Stimulated activated CD4-positive, alpha-beta T cell treated with anti-CD3 and anti-CD28 coated beads, Interleukin-1b, Interleukin-23, amount 100 ng/mL, for 1 hour (primary cell): ENCODE results near the gene DYSF.
"Not testable (repeated sequence)": the region's sequence is repeated elsewhere in the genome, so short reads cannot be mapped to it uniquely, and the experiment has no call there.

Experiments used
- DNase-seq, 2 donors: peaks; one replicate each; pipeline ENCODE4 v3.0.0-alpha.2; 2020; ENCODE audit warnings: low read depth in 2 of 2

Gene DYSF

DNA sequence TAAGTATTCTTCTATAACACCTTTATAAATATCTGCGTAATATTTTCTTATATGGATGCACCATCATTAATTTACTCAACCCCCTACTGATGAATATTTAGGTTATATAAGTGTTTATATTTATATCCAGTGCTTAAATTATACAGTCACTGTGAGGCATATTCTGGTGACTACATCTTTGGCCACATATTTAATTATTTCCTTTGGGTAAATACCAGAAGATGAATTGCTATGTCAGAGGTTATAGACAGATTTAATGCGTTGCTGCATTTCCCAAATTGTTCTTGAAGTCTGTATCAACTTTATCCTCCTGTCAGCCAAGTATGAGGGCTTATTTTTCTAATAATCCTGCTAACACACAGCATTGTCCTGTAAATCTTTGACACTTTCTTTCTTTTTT, 18.7 kb downstream of the DYSF start:
- no peak for DNase-seq

DNA sequence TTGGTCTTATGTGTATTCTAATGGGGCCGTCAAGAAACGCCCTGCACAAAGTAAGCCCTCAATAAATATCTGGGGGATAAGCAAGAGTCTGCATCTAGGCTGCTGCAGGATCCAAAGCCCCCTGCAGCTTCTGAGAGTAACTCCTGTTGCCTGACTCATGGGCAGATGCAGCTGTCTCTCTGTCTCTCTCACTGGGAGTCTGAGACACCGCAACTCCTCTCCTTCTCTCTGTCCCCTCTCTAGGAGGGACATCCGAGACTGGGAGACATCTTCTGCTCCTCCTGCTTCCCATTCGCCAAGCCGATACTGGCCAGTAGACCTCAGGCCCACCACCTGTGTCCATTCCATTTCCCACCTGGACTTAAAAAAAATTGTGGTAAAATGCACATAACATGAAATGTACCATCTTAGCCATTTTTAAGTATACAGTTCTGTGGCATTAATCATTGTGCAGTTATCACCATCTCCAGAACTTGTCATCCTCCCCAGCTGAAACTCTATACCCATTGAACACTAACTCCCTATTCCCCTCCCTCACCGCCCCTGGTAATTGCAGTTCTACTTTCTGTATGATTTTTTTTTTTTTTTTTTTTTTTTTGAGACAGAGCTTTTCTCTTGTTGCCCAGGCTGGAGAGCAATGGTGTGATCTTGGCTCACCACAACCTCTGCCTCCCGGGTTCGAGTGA, 20.1 kb downstream of the DYSF start:
- no peak for DNase-seq

DNA sequence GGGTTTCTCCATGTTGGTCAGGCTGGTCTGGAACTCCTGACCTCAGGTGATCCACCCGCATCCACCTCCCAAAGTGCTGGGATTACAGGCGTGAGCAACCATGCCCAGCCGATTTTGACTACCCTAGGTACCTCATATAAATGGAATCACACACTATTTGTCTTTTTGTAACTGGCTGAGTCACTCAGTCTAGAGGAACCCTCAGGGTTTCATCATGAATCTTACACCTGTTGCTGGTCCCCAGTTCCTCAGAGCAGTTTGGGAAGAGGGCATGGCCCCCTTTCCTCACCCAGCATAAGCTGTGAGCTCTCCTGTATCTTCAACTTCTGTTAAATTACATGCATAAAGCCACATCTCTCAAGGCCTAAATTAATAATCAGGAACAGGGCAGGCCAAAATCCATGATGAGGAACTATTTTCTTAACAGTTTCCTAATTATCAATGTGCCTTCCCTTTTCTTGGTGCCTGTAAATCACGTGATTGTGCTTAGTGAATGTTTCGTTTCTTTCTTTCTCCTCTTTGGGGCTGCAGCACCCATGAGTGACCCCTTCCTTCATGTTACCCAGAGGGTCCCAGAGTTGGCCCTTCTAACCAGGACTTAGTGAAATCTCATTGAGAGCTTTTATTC, 20.9 kb downstream of the DYSF start:
- no peak for DNase-seq

DNA sequence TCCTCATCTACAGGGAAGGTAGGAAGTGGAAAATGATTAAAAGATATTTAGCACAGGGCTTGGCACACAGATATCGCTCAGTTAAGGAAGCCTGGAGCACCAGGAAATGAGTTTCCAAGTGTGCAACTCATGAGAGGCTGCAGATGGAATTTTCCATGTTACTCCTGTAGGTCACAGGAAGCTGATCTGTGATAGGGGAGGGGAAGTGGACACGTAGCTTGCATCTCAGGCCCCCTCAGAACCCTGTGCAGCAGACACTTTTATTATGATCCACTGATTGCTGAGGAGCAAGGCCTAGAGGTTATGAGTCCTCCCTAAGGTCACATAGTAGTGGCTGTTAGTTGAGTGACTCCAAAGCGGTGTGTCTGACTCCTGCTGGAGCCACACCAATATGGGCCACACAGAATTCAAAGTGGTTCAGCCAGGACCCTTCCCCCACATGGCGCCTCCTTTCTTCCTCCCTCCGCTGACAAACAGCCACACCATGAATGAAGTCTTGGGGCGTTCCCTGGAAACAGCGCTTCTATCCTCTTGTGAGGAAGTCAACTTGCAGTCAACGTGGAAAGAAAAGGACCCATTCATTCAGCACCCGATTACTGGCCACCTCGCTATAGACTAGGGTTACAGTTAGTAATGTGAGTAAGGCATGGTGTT, 21.5 kb downstream of the DYSF start:
- no peak for DNase-seq

DNA sequence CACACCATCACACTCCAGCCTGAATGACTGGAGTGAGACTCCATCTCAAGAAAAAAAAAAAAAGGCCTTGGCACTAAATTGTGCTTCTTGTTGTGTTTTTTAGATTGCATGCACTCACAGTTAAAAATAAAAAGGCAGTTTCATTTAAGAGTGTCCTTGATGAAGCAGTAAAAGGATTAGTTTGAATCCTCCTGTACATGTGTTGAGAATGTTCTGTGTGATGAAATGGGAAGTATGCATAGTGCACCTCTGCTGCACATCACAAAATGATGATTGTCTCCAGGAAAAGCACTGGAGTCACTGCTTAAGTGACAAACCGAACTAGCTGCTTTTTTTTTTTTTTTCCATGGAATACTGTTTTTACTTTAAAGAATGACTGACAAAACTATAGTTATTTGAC, 23.1 kb downstream of the DYSF start:
- DNase-seq: no peak

DNA sequence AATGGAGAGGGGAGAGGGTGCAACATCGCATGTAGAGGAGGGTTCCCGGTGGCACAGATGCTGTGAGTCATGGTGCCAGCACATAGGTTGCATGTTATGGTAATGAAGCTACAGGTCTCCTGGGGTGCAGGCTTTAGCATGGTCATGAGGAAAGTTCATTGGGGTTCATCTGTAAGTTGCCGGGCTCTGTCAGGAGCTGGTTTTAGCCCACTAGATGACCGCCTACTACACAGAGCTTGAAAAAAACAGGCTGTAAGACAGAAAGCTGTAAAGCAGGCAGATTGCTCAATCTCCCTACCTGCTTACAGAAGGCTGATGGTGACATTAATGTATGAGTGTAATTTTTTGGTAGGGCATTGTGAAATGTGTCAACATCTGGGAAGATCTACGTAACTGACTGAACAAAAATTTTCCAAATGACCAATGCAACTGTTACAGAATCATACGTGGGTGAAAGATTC, 23.9 kb downstream of the DYSF start:
- no peak for DNase-seq

DNA sequence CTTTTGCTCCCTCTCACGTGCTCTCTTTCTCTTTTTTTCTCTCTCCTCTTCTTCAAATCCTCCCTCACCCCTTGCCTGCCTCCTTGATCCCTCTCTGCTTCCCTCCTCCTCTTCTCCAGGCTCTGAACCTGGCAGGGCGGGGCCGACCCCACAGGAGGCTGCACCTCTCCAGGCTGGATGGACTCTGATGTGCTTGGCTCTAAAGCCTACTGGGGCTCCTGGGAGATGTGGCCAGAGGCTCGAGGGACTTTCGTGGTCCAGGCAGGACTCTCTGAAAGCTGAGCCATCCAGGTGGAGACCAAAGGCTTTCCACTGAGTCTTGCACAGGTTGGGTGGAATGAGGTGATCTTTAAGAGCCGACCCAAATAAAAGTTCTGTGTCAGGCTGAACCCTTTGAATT, 25.4 kb downstream of the DYSF start:
- DNase-seq: no peak

DNA sequence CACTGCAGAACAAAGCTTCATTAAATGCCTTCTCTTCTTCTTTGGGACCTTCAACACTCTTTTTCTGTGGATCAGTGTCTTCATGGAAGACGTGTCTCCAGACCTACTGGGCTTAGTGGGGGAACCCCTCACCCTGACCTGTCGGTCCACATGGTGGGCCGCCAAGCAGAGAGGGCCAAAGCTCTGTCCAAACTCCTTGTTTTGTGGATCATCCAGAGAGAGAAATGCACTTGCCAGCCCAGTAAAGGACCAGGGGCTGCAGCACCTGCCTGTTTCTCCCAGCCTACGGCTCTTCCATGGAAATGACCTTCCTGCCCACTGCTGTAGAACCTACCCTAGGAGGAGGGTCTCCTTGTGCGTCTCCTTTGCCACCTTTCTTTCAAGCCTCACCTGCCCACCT, 25.9 kb downstream of the DYSF start:
- DNase-seq: no peak

DNA sequence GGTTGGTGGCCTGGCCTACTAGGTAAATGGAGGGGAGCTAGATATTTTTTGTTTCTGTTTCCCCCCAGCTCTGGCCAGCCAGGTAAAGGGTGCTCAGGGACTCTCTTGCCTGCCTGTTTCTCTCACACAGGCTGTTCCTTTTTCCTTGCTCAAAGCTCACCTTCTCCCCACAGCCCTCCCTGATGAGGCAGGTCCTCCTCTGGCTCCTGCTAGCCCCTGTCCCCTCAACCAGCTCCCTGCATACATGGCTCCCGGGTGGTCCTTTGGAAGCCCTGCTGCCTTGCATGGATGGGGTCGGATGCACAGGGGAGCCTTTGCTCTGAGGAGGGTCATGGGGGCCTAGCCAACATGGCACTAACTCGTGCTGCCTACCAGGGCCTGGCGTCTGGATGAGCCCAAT, 27.8 kb downstream of the DYSF start:
- no peak for DNase-seq

DNA sequence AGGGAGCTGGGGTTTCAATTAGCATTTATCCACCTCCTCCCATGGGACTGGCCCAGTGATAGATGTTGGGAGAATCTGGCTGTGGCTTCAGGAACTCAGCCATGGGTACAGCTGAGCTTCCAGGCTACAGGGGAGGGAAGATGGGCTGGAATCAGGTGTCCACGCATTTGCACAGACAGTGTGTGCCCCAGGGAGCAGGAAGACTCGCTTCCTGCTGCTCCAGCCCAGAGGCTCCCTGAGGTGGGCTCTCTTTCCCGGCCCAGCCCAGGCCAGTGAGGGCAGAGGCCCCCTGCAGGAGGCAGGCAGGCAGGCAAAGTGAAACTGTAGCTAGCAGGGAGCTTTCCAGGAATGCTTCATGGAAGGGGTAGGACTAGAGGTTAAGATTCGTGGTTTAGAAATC, 28.7 kb downstream of the DYSF start:
- DNase-seq: no peak

DNA sequence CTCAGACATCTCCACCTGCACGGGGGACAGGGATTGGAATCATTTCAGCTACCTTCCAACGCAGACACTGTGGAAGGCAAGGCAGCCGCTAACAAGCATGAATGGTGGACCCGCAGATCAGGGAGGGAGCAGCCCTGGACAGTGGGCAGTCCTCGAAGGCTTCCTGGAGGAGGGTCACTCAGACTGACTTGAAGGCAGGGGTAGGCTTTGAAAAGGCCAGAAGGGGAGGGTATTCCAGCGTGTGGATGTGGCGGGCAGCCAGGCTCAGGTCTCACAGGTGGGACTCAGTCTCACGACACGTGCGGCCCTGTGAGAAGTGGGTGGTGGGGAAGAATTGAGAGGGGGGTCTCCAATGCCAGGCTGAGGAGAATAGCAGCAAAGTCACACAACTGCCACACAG, 29.9 kb downstream of the DYSF start:
- no peak for DNase-seq

DNA sequence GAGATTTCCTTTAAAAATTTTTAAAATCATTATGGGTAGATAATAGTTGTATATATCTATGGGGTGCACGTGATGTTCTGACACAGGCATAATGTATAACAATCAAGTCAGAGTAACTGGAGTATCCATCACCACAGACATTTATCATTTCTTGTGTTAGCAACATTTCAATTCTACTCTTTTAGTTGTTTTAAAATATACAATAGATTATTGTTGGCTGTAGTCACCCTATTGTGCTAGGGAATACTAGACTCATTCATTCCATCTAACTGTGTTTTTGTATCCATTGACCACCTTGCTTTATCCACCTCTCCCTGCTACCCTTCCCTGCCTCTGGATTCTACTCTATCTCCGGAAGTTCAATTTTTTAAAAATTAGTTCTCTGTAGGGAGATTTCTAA, 31.0 kb downstream of the DYSF start:
- no peak for DNase-seq

DNA sequence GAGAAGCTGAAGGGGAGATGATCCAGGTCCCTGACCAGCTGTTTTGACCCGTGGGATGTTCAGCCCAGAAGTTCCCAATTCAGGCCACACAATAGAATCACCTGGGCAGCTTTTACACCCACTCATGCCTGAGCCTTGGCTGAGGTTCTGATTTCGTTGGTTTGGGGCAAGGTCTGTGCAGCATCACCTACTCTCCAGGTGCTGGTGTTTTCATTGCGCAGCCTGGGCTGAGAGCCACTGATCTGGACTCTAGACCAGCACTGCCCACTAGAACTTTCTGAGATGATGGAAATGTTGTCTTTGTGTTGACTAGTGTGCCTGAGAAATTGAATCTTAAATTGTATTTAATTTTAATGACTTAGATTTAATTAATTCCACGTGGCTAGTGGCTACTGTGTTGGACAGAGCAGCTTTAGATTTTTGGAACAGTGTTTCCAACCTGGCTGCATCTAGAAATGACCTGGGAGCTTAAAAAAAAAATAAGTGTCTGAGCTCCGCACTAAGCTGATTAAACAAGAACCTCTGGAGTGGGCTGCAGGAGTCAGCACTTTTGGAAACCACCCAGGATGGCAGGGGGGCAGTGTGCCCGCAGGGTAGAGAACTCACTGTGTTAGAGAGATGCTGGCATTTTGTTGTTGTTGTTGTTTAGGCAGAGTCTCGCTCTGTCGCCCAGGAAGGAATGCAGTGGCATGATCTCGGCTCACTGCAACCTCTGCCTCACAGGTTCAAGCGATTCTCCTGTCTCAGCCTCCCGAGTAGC, 33.7 kb downstream of the DYSF start:
- no peak for DNase-seq

DNA sequence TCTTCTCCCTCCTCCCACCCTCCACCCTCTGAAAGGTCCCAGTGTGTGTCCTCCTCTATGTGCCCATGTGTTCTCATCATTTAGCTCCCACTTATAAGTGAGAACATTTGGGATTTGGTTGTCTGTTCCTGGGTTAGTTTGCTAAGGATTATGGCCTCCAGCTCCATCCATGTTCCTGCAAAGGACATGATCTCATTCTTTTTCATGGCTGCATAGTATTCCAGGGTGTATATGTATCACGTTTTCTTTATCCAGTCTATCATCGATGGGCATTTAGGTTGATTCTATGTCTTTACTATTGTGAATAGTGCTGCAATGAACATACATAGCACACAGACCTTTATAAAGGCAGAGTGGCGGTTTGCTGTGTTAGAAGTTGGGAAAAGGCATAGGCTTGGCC, 38.2 kb downstream of the DYSF start:
- DNase-seq: not testable (repeated sequence)

DNA sequence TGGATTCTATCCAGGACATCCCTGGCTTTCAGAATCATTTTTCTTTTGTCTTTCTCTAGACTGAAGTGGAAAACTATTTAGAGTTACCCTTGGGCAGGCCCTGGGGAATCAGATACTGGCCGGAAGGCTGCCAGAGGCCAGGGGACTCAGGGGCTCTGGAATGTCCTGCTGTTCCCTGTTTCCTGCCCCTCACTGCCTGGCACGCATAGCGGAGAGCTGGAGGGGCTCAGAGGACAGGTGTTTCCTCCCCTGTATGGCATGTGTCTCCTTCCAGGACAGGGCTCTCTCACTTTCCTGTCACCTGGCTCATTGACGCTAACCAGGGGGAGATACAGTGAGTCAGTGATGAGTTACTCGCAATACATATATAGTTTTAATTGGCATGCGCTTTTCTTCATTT, 38.8 kb downstream of the DYSF start:
- DNase-seq: no peak

DNA sequence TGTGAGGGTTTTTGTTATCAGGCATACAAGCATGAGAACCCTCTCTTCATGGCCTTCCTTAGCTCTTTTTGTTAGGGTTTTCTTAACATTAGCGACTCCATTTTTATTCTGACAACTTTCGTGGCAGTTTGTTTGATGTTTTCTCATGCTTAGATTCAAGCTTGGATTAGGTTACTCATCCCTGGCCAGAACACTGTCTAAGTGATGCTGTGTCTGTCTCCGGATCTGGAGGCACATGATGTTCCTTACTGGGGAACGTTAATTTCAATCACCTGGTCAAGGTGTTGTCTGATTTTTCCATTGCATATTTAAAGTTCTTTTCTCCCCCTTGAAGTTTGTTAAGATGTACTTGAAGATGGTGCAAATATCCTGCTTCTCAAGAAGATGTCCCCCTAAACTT, 40.7 kb downstream of the DYSF start:
- DNase-seq: no peak

DNA sequence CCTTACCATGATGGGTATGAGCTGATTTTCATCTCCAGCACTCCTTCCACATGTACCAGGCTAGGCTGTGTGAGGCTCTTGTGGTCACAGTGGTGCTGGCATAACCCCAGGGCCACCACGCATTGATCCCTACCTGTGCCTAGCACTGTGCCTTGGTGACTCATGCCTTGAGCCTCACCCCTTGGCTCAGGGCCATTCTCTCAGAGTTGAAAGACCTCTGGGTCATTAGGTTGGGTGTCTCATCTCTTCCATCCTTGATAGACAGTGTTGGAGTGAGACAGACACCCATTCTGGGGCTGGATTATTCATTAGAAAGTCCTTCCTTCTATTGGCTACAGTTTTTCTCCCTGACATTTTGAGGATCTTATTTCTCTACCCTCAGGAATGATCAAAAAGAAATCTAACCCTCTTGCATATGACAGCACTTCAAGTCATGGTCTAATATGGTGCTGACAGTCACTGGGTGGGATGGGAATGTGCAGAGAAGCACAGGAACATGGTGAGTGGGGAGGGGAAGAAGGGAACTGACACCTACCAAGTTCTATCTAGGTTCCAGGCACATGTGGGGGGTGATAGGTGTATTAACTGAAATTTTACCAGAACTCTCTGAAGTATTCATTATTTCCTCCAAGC, 41.3 kb downstream of the DYSF start:
- DNase-seq: no peak

DNA sequence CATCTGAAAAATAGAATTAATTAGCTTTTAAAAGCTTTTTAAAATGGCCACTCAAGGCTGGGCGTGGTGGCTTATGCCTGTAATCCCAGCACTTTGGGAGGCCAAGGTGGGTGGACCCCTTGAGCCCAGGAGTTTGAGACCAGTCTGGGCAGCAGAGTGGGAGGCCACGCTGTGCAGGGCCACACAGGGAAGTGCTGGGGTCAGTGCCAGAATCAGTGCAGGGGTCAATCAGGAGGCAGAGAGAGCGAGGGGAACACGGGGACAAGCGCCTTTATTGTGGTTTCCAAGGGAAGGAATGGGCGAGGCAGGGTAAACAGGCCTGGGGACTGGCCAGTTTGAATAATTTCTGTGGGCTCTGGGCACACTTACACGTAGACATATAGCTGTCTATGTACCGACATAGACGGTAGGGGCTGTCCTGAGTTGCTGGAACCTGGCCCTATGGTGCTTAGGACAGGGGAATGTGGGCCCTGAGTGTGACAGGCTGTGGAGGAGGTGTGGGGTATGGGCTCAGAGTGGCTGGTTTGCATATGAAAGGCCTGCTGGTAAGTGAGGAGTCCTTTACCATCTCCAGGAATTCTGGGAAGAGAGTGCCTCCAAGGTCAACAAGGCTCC, 42.9 kb downstream of the DYSF start:
- DNase-seq: no peak

DNA sequence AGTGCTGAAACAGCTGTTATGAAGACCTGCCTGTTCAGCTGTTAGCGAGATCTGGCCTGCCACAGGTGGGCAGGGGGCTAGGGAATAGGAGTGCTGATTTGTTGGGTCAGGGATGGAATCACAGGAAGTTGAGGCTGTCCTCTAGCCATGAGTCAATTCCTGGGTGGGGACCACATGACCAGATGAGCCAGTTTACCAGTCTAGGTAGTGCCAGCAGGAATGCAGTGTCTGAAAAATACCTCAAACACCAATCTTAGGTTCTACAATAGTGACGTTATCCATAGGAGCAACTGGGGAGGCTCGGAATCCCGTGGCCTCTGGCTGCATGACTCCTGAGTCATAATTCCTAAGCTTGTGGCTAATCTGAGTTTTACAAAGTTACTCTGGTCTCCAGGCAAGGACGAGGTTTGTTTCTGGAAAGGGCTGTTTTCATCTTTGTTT, 44.9 kb downstream of the DYSF start:
- no peak for DNase-seq

DNA sequence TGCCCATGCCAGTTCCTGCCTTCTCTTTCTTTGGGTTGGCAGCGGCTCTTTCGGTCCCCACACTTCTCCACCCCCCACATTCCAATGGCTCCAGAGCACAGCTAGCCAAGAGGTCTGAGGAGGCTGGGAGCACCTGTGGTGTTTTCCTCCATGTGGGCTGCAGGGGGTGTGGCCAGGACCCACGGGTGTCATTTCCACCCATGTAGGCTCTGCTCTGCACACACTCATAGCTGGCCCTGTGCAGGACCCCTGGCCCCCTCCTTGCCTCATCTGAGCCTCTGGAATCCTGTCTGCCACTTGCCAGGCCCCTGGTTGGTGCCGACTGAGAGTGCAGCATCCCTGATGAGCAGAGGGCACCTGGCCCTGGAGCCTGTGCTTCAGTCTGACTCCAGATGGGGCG, 46.3 kb downstream of the DYSF start:
- no peak for DNase-seq

DNA sequence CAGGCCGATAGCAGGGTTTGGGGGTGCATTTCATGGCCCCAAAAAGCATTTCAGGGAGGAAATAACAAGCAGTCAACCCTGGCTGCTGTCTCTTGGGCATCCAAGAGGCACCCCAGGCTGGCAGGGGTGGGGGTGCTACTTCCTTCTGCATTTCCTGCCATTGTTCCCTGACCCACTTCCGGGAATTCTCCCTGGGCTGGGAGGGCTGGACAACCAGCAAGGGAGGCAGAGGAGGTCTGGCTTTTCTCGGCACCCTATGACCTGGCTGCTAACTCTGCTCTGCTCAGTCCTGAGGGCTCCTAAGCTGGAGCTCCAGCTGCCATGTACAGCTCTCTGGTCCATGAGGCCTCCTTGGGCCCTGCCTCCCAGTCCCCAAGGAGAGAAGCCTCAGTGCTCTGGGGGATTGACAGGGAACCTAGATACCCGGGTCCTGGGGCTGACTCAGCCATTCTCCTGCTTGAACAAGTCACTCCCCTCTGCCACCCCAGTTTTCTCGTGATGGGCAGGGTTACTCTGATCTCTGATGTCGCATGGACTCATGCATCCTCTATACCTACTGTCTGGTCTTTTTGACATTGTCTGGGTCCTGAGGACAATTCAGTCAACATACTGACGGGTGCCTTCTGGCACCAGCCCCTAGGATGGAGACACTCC, 47.2 kb downstream of the DYSF start:
- no peak for DNase-seq
